PFSK-1 (cell line): ENCODE results near the gene ARHGAP15.

ENCODE experiments used
- FOXP2 ChIP-seq: optimal IDR thresholded peaks from 2 replicates; pipeline ENCODE3; 2011; ENCODE audit warnings: borderline replicate concordance, control low read depth, inconsistent platforms; ENCODE audit not compliant: insufficient read depth; ENCODE audit errors: extremely low read length, extremely low read depth
- POLR2AphosphoS5 ChIP-seq: IDR thresholded peaks from 2 replicates; pipeline ENCODE4 v1.6.1; 2012; ENCODE audit warnings: low read depth, mild to moderate bottlenecking, control low read depth, low read length, moderate library complexity
- SIN3A ChIP-seq: IDR thresholded peaks from 2 replicates; pipeline ENCODE4 v1.6.1; 2012; ENCODE audit warnings: mild to moderate bottlenecking, low read length, moderate library complexity, borderline replicate concordance; ENCODE audit not compliant: insufficient read depth
- TAF1 ChIP-seq: IDR thresholded peaks from 2 replicates; pipeline ENCODE4 v1.6.1; 2012; ENCODE audit warnings: low read length, control low read depth, borderline replicate concordance; ENCODE audit not compliant: insufficient read depth
- TF ChIP-seq, protein P1 (sequence below), 2 experiments: IDR thresholded peaks; 2 replicates each; pipeline versions ENCODE4 v1.6.1 to v1.8.0; 2011 to 2012; ENCODE audit warnings: low read depth in 2 of 2, low read length in 2 of 2, control low read depth in 1 of 2, inconsistent platforms in 1 of 2, mild to moderate bottlenecking in 1 of 2, moderate library complexity in 1 of 2; ENCODE audit not compliant: insufficient read depth in 1 of 2

The ARHGAP15 gene

GRCh38 chr2:143468341-143468888 is 339.2 kb downstream of the ARHGAP15 start:
- TF ChIP-seq POLR2AphosphoS5 (no peak), TAF1 (no peak), SIN3A (no peak), FOXP2 (no peak)
- TF ChIP-seq, protein P1, sequence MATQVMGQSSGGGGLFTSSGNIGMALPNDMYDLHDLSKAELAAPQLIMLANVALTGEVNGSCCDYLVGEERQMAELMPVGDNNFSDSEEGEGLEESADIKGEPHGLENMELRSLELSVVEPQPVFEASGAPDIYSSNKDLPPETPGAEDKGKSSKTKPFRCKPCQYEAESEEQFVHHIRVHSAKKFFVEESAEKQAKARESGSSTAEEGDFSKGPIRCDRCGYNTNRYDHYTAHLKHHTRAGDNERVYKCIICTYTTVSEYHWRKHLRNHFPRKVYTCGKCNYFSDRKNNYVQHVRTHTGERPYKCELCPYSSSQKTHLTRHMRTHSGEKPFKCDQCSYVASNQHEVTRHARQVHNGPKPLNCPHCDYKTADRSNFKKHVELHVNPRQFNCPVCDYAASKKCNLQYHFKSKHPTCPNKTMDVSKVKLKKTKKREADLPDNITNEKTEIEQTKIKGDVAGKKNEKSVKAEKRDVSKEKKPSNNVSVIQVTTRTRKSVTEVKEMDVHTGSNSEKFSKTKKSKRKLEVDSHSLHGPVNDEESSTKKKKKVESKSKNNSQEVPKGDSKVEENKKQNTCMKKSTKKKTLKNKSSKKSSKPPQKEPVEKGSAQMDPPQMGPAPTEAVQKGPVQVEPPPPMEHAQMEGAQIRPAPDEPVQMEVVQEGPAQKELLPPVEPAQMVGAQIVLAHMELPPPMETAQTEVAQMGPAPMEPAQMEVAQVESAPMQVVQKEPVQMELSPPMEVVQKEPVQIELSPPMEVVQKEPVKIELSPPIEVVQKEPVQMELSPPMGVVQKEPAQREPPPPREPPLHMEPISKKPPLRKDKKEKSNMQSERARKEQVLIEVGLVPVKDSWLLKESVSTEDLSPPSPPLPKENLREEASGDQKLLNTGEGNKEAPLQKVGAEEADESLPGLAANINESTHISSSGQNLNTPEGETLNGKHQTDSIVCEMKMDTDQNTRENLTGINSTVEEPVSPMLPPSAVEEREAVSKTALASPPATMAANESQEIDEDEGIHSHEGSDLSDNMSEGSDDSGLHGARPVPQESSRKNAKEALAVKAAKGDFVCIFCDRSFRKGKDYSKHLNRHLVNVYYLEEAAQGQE (IDR thresholded peaks at IDR 0.05; ENCODE audit: insufficient read depth in 1 of 2, low read depth in 2 of 2, low read length in 2 of 2) = no peak

DNA sequence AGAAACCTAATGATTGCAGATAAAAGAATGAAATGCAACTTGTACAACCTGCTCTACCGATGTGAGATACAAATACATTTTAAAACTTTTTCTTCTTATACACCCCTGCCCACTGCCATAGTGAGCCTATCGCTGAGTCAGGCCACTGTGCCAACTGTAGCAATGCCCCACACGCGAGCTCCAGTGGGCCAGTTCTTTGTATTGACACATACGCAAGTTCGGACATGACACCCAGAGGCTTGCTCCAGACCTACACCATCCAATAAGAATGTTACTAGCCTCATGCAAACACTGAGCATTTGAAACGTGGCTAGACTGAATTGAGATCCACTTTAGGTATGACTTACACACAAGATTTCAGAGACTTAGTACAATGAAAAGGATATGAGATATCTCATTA is 340.1 kb downstream of the ARHGAP15 start:
- TF ChIP-seq FOXP2 (no peak), SIN3A (no peak), POLR2AphosphoS5 (no peak), TAF1 (no peak)
- TF ChIP-seq, protein P1 (IDR thresholded peaks at IDR 0.05; ENCODE audit: insufficient read depth in 1 of 2, low read depth in 2 of 2, low read length in 2 of 2) = no peak

DNA sequence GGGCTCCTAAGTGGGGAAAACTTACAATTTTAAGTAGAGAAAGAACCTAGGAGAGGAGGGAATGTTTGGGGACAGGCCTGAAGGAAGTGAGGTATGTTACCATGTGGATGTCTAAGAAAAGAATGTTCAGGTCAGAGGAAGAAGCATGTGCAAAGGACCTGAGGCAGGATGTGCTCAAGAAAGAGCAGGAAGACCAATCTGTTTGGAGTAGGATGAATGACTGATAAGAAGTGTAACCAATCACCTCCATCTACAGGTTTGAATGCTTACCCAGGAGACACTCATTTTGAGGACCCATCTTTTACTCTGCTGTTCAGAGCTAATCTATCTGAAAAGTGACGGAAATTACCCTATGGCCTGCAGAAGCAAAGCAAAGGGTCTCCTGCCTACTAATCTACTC is 342.3 kb downstream of the ARHGAP15 start:
- TF ChIP-seq TAF1 (no peak), SIN3A (no peak), POLR2AphosphoS5 (no peak), FOXP2 (no peak)
- TF ChIP-seq, protein P1 (IDR thresholded peaks at IDR 0.05; ENCODE audit: insufficient read depth in 1 of 2, low read depth in 2 of 2, low read length in 2 of 2) = no peak

DNA sequence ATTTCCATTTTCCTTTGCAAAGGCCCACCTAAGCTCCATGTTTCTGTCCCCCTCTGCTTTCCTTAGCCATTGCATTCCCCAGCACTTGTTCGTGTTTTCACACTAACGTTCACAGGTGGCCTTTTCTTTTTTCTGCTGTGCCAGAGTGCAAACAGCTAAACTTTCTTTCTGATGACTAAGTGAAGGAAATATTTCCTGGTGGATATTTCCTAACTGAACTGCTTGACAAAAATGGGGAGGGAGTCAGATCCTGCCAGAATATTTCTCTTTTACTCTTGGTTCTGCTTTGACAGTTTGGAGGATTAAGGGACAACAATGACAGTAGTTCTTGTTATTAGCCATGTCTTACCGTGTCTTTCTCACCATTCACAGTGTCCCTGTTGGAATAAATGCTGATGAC is 344.0 kb downstream of the ARHGAP15 start:
- no peak for TF ChIP-seq TAF1
- TF ChIP-seq SIN3A = no peak
- TF ChIP-seq POLR2AphosphoS5 = no peak
- TF ChIP-seq, protein P1 (IDR thresholded peaks at IDR 0.05; ENCODE audit: insufficient read depth in 1 of 2, low read depth in 2 of 2, low read length in 2 of 2) = no peak
- TF ChIP-seq FOXP2 = no peak

DNA sequence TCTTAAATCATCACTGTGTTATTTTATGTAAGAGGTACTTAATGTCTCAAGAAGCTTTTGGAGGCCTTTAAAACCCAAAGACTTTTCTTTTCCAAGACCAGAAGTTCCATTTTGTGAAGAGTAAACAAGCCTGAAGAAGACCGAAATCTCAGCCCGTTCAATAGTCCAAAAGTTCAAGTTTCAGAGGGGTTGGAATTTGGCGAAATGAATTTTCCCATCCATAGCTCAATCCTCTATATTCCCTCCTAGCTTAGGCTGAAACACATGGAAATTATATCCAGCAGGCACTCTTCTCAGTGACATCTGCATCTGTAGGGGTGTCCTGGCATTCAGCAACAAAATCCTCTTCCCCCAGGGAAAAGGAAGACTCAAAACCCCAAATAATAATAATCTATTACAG is 344.6 kb downstream of the ARHGAP15 start:
- TF ChIP-seq, protein P1 (IDR thresholded peaks at IDR 0.05; ENCODE audit: insufficient read depth in 1 of 2, low read depth in 2 of 2, low read length in 2 of 2) = no peak
- TF ChIP-seq POLR2AphosphoS5 (no peak), SIN3A (no peak), FOXP2 (no peak)
